H1 (cell line): Measurements from ENCODE around the gene HIGD2A. TPM values are rescaled to one million over a fixed set of nuclear protein-coding genes. Genes with fewer than 3 reads are reported as not detected.

ENCODE experiments used
- KDM1A ChIP-seq: fragments of 200-600, 300-600 bp; sonication (generic); IDR thresholded peaks from 2 replicates; pipeline ENCODE4 v1.7.1; 2016; ENCODE audit warnings: mild to moderate bottlenecking, low read length, borderline replicate concordance
- MAFK ChIP-seq: IDR thresholded peaks from 2 replicates; pipeline ENCODE4 v1.6.1; 2012; ENCODE audit warnings: low read depth, mild to moderate bottlenecking, improper control_type of control experiment, low read length
- polyA plus RNA-seq, 7 experiments: library from polyadenylated mRNA; depleted of rRNA in 3 of 7; stranded (reverse) in 5 of 7; unstranded in 2 of 7; fragments of >200 nt in 5 of 7; fragments of 200-250 nt in 2 of 7; gene quantifications; 1 replicate in 5 of 7; 2 replicates in 1 of 7; 4 replicates in 1 of 7; pipeline versions ENCODE4 v1.2.1 to v1.2.3, GENCODE V29; 2011 to 2013; ENCODE audit warnings: missing spikeins in 2 of 7, mixed read lengths in 2 of 7
- total RNA-seq: library from RNA; stranded (reverse); fragmentation: NEBNext Ultra II Directional; extraction: Animal tissue kit (Norgen Biotek cat#: 25700); gene quantifications from 2 replicates; pipeline ENCODE4 v1.2.1, GENCODE V29; 2021

The HIGD2A gene
- total and polyA plus RNA-seq, 2 of the 8 experiments (the other 6 are each of a cell fraction or from before 2014, with no cell fraction given): 95.5 to 264 TPM

DNA sequence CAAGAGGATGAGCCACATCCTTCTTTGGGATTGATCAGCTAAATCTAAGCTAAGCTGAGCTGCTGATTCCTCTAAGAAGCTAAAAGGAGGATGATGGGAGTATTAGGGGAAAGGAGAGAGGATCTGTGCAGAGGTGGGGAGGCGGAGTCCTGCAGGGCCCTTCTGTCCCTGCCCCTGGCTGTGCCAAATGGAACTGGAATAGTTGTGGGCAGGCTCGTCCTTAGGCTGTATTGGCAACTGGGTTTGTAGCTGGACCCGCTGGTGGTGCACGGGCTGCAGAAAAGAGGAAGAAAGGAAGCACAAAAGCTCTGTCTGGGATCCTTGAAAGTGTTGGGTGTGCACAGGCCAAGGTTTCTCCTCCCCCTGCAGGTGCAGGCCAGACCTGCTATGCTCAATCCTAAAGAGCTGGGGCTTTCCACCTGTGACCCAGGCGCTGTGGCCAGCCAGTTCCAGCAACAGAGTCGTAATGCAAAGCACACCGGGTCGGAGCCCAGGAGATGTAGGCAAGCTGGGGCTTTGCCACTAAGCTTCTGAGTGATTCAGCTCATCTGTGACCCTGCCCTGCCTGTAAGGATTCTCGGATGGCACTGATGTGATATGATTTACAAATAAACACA lies 18.0 kb downstream of the HIGD2A start (continued):
- no peak for TF ChIP-seq KDM1A
- TF ChIP-seq MAFK: no peak
